ENCODE data around the gene DENND1A. TPM values are rescaled to one million over a fixed set of nuclear protein-coding genes. Genes with fewer than 3 reads are reported as not detected.

Gene DENND1A
- total RNA-seq, 4 donors from 2014 or later: 15.8 to 33.5 (median 23.9) TPM

DNA sequence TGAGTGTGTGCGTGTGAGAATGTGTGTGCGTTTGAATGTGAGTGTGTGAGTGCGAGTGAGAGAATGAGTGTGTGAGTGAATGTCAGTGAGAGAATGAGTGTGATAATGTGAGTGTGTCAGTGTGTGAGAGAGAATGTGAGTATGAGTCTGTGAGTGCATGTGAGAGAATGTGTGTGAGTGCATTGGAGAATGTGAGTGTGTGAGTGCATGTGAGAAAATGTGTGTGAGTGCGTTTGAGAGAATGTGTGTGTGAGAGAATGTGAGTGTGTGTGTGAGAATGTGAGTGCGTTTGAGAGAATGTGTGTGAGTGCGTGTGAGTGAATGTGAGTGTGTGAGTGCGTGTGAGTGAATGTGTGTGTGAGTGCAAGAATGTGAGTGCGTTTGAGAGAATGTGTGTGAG, 42.7 kb upstream of the DENND1A start:
- Histone ChIP-seq H3K4me3 (no peak overlapping the region), H3K9me3 (no peaks in the 10 kb centered on the region), H3K27me3 (peaks cover 47% of the 10 kb centered on the region), H3K36me3 (no peaks in the 10 kb centered on the region), H3K4me1 (no peaks in the 10 kb centered on the region), H3K27ac (no peak overlapping the region)
- TF ChIP-seq POLR2A (IDR thresholded peaks at IDR 0.05) (no peak), POLR2AphosphoS5 (IDR thresholded peaks at IDR 0.05) (no peak), EP300 (IDR thresholded peaks at IDR 0.05) (no peak)
- TF ChIP-seq, protein P1, sequence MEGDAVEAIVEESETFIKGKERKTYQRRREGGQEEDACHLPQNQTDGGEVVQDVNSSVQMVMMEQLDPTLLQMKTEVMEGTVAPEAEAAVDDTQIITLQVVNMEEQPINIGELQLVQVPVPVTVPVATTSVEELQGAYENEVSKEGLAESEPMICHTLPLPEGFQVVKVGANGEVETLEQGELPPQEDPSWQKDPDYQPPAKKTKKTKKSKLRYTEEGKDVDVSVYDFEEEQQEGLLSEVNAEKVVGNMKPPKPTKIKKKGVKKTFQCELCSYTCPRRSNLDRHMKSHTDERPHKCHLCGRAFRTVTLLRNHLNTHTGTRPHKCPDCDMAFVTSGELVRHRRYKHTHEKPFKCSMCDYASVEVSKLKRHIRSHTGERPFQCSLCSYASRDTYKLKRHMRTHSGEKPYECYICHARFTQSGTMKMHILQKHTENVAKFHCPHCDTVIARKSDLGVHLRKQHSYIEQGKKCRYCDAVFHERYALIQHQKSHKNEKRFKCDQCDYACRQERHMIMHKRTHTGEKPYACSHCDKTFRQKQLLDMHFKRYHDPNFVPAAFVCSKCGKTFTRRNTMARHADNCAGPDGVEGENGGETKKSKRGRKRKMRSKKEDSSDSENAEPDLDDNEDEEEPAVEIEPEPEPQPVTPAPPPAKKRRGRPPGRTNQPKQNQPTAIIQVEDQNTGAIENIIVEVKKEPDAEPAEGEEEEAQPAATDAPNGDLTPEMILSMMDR (IDR thresholded peaks at IDR 0.05): no peak
- WGBS: 93% methylated on average over 8 of the region's 8 CpGs
- no peak for DNase-seq (ENCODE audit: low spot score in 2 of 2)

DNA sequence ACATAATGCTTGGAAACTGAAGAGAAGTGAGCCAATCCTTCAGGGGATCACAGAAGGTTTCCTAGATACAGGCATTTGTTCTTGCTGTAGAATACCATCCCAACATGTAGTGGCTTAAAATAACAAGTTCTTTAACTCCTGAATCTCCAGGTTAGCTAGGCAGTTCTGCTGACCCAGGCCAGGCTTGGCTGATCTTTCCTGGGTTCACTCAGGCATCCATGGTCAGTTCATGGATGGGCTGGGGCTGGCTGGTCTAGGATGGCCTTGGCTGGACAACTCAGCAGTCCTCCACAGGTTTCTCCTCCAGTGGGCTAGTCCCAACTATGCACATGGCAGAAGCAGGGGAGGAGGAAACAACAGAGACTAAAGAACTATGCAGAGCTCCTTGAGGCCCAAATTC, 37.4 kb upstream of the DENND1A start:
- Histone ChIP-seq H3K36me3 (no peaks in the 10 kb centered on the region), H3K4me1 (no peaks in the 10 kb centered on the region), H3K4me3 (no peak overlapping the region), H3K27me3 (peaks cover 37% of the 10 kb centered on the region), H3K9me3 (no peaks in the 10 kb centered on the region), H3K27ac (no peak overlapping the region)
- no peak for DNase-seq (ENCODE audit: low spot score in 2 of 2)
- TF ChIP-seq POLR2AphosphoS5 (IDR thresholded peaks at IDR 0.05) (no peak), EP300 (IDR thresholded peaks at IDR 0.05) (no peak), POLR2A (IDR thresholded peaks at IDR 0.05) (no peak)
- TF ChIP-seq, protein P1 (IDR thresholded peaks at IDR 0.05): no peak

DNA sequence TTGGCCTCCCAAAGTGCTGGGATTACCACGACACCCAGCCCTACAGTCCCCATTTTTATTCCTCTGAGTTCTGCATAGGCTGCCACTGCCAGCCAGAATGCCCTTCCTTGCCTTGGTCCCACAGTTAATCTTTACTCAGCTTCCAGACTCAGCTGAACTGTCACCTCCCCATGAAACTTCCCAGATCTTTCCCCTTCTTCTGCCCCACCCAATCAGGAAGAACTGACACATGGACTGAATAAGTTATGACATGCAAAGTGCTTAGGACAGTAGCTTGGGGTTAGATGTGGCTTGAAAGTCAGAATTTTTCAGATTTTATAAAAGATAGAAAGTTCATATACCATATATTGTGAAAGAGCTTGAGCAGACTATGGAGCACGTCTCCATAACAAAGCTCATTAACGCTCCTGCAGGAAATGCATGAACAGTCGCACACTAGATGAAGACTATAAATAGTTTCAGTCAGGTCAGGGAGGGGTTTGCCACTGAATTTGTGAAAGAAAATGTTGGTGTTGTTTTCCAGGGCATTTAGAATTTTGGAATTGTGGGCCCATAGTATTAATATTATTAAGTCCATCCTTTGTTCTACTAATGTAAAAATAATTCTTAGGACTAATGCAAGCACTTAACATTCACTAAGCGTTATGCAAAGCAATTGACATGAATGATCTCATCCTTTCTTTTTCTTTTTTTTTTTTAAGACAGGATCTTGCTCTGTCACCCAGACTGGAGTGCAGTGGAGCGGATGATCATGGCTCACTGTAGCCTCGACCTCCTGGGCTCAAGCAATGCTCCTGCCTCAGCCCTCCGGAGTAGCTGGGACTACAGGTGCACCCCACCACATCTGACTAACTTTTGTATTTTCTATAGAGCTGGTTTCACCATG, 36.1 kb upstream of the DENND1A start:
- H3K4me3 ChIP-seq: no peak overlapping the region
- 48% methylated on average over 8 of the region's 8 CpGs for WGBS

DNA sequence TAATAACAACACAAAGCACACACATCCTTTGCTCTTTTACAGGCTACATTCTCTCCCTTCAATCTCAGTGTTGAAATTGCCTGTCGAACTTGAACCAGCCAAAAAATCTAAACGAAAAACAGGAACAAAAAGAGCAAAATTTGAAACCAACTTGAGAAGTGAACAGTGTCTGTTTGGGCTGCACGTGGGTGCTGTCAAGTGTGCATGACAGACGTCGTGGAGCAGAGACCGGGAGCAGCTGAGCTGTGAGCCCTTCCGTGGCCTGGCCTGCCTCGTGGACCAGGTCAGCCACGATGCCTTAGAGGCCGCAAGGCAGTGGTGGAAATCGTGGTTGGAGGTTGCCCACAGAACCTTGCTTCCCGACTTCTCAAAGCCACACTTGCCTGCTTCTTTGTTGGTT, 34.8 kb upstream of the DENND1A start:
- peaks cover 30% of the 10 kb centered on the region for H3K27me3 ChIP-seq
- no peak overlapping the region for H3K4me3 ChIP-seq
- WGBS: 54% methylated on average over 12 of the region's 12 CpGs
- H3K27ac ChIP-seq: no peak overlapping the region
- TF ChIP-seq EP300 (IDR thresholded peaks at IDR 0.05) (no peak), POLR2AphosphoS5 (IDR thresholded peaks at IDR 0.05) (no peak), POLR2A (IDR thresholded peaks at IDR 0.05) (no peak)
- TF ChIP-seq, protein P1 (IDR thresholded peaks at IDR 0.05): no peak
- H3K4me1 ChIP-seq: no peaks in the 10 kb centered on the region
- H3K36me3 ChIP-seq: no peaks in the 10 kb centered on the region
- no peak for DNase-seq (ENCODE audit: low spot score in 2 of 2)
- no peaks in the 10 kb centered on the region for H3K9me3 ChIP-seq

More for the DNA sequence above, 36.1 kb upstream of the DENND1A start:
- Histone ChIP-seq H3K27me3 (peaks cover 37% of the 10 kb centered on the region), H3K36me3 (no peaks in the 10 kb centered on the region), H3K9me3 (no peaks in the 10 kb centered on the region), H3K27ac (no peak overlapping the region), H3K4me1 (no peaks in the 10 kb centered on the region)
- no peak for TF ChIP-seq EP300 (IDR thresholded peaks at IDR 0.05)
- TF ChIP-seq, protein P1 (IDR thresholded peaks at IDR 0.05): no peak
- no peak for TF ChIP-seq POLR2A (IDR thresholded peaks at IDR 0.05)
- no peak for TF ChIP-seq POLR2AphosphoS5 (IDR thresholded peaks at IDR 0.05)
- DNase-seq (ENCODE audit: low spot score in 2 of 2): no peak

DNA sequence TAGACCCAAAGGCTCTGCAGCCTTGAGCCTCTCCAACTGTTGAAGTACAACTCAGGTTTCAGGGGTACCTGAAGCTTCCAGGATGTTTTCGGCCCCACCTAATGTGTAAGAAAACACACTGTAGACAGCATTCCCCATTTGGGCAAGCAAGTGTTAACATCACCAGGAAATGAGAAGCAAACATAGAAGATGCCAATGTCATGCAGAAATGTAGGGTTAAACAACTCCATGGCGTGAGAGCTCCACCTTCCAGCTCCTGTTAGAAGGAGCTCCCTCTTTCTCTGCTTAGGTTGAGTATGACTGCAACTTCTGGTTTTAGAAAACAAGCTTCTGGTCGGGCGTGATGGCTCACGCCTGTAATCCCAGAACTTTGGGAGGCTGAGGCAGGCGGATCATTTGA, 31.0 kb upstream of the DENND1A start:
- peaks cover 19% of the 10 kb centered on the region for H3K27me3 ChIP-seq

More for the DNA sequence above, 31.0 kb upstream of the DENND1A start:
- no peak for DNase-seq (ENCODE audit: low spot score in 2 of 2)
- TF ChIP-seq, protein P1 (IDR thresholded peaks at IDR 0.05): no peak
- TF ChIP-seq EP300 (IDR thresholded peaks at IDR 0.05) (no peak), POLR2AphosphoS5 (IDR thresholded peaks at IDR 0.05) (no peak), POLR2A (IDR thresholded peaks at IDR 0.05) (no peak)
- Histone ChIP-seq H3K27ac (no peak overlapping the region), H3K4me1 (no peaks in the 10 kb centered on the region), H3K36me3 (no peaks in the 10 kb centered on the region), H3K4me3 (no peak overlapping the region), H3K9me3 (no peaks in the 10 kb centered on the region)
- WGBS: 52% methylated on average over 6 of the region's 6 CpGs
